OCI-LY1 (cell line): ENCODE results near the gene TCERG1L.

ENCODE experiments used
- CTCF ChIP-seq: fragments of 200-600 bp; sonication (generic), shearing (Covaris generic); IDR thresholded peaks from 2 replicates; pipeline ENCODE4 v1.5.1; 2017; ENCODE audit warnings: mild to moderate bottlenecking, antibody characterized with exemption, low read length, moderate library complexity, mixed read lengths
- EZH2 ChIP-seq: fragments of 200-600 bp; sonication (generic), shearing (Covaris generic); IDR thresholded peaks from 2 replicates; pipeline ENCODE4 v1.8.0; 2017; ENCODE audit warnings: borderline replicate concordance, mixed run types, mild to moderate bottlenecking, antibody characterized with exemption, low read length, moderate library complexity, mixed read lengths

- TF ChIP-seq CTCF (no peak), EZH2 (no peak)
Observed at GRCh38 chr10:131260031-131260430, 51.5 kb downstream of the TCERG1L start.
